Neutrophil (primary cell): ENCODE measurements around the gene PAX5.
A peak's percentile ranks its signal among the peaks of the same experiment; 100 is the strongest.
"Not testable (repeated sequence)": the region's sequence is repeated elsewhere in the genome, so short reads cannot be mapped to it uniquely, and the experiment has no call there.

Source experiments
- H3K27ac ChIP-seq: fragments of 200-600 bp; sonication (generic); 2 replicates; pipeline ENCODE4 v1.5.1; 2016; ENCODE audit warnings: mild to moderate bottlenecking, moderate library complexity
- H3K27me3 ChIP-seq: fragments of 200-600 bp; sonication (generic); 2 replicates; pipeline ENCODE4 v1.6.0; 2016; ENCODE audit warnings: mild to moderate bottlenecking
- H3K36me3 ChIP-seq: fragments of 200-600 bp; sonication (generic); 2 replicates; pipeline ENCODE4 v1.5.1; 2017
- H3K4me1 ChIP-seq, 2 experiments: fragments of 200-600 bp in 1 of 2; sonication (generic) in 1 of 2; 1 replicate in 1 of 2; 2 replicates in 1 of 2; pipeline versions ENCODE4 v1.5.1 to v1.6.1; 2013 to 2016; ENCODE audit warnings: low read depth in 1 of 2, low read length in 1 of 2, mild to moderate bottlenecking in 1 of 2, moderate library complexity in 1 of 2; ENCODE audit not compliant: control insufficient read depth in 1 of 2, insufficient read depth in 1 of 2
- H3K4me3 ChIP-seq, 2 experiments: fragments of 200-600 bp in 1 of 2; sonication (generic) in 1 of 2; 1 replicate in 1 of 2; 2 replicates in 1 of 2; pipeline ENCODE4 v1.5.1; 2013 to 2016; ENCODE audit warnings: low read depth in 1 of 2, low read length in 1 of 2, mild to moderate bottlenecking in 1 of 2, moderate library complexity in 1 of 2
- H3K9me3 ChIP-seq: fragments of 200-600 bp; sonication (generic); 2 replicates; pipeline ENCODE4 v1.5.1; 2016
- CTCF ChIP-seq: fragments of 200-600 bp; sonication (generic); IDR thresholded peaks from 2 replicates; pipeline ENCODE4 v1.5.1; 2016; ENCODE audit warnings: antibody characterized with exemption

The PAX5 gene

DNA sequence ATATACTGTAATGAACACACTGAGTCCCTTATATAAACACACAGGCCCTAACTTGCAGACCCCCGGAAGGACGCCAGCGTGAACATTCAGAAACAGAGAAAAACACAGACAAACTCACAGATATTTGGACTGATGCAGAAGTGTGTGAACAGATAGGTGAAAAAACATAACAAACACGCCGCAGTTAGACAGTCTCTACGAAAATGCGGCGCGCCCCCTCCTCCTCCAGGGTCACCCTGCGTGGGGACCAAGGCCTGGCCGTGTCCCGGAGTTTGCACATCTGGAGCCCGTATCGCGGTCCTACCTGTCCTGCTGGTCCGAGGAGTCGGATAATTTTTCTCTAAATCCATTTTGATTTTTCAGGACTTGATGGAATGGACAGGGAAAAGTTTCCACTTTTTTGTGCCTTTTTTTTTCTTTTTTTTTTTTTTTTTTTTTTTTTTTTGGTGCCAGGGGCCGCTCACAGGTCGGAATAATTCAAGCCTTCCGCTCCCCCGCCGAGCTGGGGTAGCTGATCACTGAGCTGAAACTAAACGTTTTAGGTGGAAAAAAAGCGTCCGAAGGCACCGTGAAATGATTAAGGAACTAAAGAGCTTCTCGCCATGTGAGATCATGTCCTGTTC is at the start of gene PAX5:
PAX5 (minus strand) TSS at position 587 of the 623 bp plus-strand sequence; CDS start at position 350, 237 bp downstream.
- Histone ChIP-seq H3K9me3 (no peaks in the 10 kb centered on the region), H3K27me3 (peaks cover 100% of the 10 kb centered on the region), H3K4me1 (peaks cover 39 to 41% of the 10 kb centered on the region in 2 experiments), H3K4me3 (peak within 1 kb of the TSS; percentile 29 to 31), H3K36me3 (no peaks in the 10 kb centered on the region), H3K27ac (no peak within 1 kb of the TSS)
- TF ChIP-seq CTCF: no peak

DNA sequence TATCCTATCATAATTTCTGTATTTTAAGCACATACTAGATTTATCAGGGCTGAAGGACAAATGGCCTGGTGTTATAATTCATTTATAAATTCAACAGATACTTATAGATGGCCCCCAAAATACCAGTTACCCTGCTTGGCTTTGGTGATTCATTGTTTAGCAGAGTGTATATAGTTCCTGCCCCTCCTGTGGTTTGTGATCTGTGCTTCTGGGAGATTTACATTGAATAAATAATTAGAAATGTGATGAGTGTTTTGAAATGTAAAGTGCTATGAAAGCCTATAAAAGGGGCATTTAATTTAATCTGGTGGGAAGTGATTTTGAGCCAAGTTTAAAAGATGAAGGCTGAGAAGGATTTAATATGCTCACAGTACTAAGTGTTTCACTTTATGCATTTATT is 49.6 kb upstream of the PAX5 start:
- no peaks in the 10 kb centered on the region for H3K9me3 ChIP-seq
- no peaks in the 10 kb centered on the region for H3K27me3 ChIP-seq
- H3K27ac ChIP-seq: no peak overlapping the region
- peaks cover 21% of the 10 kb centered on the region for H3K36me3 ChIP-seq
- peaks cover 11 to 15% of the 10 kb centered on the region in 2 experiments for H3K4me1 ChIP-seq
- TF ChIP-seq CTCF: no peak
- no peak overlapping the region for H3K4me3 ChIP-seq

- peaks cover 7% of the 10 kb centered on the region for H3K27me3 ChIP-seq
- H3K36me3 ChIP-seq: peaks cover 9% of the 10 kb centered on the region
- no peak for TF ChIP-seq CTCF
- no peaks in the 10 kb centered on the region for H3K9me3 ChIP-seq
- peaks cover 11 to 15% of the 10 kb centered on the region in 2 experiments for H3K4me1 ChIP-seq
- no peak overlapping the region for H3K4me3 ChIP-seq
- no peak overlapping the region for H3K27ac ChIP-seq
These were observed 48.2 kb upstream of the PAX5 start for GRCh38 chr9:37082214-37082765.

DNA sequence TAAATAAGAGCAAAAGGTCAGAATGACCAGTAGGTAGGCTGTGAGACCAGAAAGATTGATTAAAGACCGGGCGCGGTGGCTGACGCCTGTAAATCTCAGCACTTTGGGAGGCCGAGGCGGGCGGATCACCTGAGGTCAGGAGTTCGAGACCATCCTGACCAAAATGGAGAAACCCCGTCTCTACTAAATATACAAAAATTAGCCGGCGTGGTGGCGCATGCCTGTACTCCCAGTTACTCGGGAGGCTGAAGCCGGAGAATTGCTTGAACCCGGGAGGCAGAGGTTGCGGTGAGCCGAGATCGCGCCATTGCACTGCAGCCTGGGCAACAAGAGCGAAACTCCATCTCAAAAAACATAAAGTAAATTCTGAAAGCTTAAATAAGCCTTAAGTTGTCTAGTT is 47.4 kb upstream of the PAX5 start:
- H3K27ac ChIP-seq, H3K27me3 ChIP-seq, H3K9me3 ChIP-seq, H3K36me3 ChIP-seq, H3K4me3 ChIP-seq: not testable (repeated sequence)
- peaks cover 11 to 15% of the 10 kb centered on the region in 2 experiments for H3K4me1 ChIP-seq

DNA sequence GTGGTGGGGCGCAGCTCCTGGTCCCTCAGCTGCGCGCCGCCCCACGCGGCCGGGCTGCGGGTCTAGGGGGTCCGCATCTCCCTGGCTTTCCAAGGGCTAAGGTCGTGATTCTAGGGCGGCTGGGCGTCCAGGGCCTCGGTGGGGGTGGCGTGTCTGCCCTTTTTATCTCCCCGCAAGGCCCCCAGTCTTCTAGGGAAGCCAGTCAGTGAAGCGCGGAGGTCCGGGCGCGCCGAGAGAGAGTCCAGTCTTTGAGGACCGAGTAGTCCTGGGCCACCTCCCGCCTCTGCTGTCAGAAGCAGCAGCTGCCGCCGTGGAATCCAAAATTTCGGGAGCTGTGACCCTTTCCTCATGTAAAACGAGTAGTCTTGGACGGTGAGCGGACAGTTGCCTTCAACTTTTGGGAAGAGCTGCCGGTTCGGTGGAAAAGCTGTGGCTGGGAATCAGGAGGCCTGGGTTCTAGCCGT is 46.1 kb upstream of the PAX5 start:
- not testable (repeated sequence) for H3K36me3 ChIP-seq, H3K9me3 ChIP-seq
- Histone ChIP-seq H3K27ac (peak overlapping the region; percentile 89), H3K27me3 (peaks cover 11% of the 10 kb centered on the region), H3K4me1 (peaks cover 11 to 13% of the 10 kb centered on the region in 2 experiments), H3K4me3 (peak overlapping the region; percentile 87 to 95)

DNA sequence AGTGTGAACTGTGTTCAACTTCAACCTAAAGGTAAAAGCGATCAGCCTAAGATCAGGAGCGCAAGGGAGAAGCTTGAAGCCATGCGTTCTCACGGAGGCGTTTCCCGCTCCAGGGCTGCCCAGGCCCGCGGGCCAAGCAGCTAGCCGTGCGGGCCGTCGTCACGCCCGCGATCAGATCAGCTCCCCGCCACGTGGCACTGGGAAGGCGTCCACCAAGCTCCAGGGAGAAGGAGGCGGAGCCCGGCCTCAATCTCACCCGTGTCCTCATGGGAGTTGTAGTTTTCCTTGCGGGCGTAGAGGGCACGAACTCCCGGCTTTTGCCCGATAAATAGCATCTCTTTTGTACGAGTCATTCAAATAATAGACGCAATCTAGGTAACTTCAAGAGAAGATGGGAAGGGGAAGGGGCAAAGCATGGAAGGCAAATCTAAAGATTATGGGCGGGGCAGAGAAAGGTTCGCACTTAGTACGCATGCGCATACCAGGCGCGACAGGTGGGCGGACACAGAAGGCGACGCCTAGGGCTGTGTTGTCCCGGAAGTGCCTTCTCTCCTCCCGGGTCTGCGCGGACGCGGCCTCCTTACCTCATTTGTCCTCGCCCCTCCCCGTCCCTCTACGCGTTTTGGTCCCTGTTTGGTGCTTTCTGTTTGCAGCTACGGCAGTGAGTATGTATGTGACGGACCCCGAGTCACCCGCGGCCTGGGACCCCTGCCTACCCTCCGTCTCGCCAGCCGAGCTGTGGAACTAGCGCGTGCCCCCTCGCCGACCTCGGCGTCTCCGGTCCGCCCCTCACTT is 45.5 kb upstream of the PAX5 start:
- H3K4me1 ChIP-seq: peaks cover 11% of the 10 kb centered on the region in 2 experiments

GRCh38 chr9:37074790-37075189 is 40.7 kb upstream of the PAX5 start:
- H3K4me3 ChIP-seq, H3K27ac ChIP-seq, H3K36me3 ChIP-seq, H3K4me1 ChIP-seq, H3K9me3 ChIP-seq: not testable (repeated sequence)
- H3K27me3 ChIP-seq: peaks cover 11% of the 10 kb centered on the region

More for the DNA sequence above, 45.5 kb upstream of the PAX5 start:
- Histone ChIP-seq H3K27me3 (peaks cover 11% of the 10 kb centered on the region), H3K27ac (peak overlapping the region; percentile 89), H3K9me3 (no peaks in the 10 kb centered on the region), H3K36me3 (no peaks in the 10 kb centered on the region), H3K4me3 (peak overlapping the region; percentile 87 to 95)
- no peak for TF ChIP-seq CTCF
